ENCODE data around the gene PYGB. TPM values are rescaled to one million over a fixed set of nuclear protein-coding genes. Genes with fewer than 3 reads are reported as not detected.
"Not testable (repeated sequence)": the region's sequence is repeated elsewhere in the genome, so short reads cannot be mapped to it uniquely, and the experiment has no call there.

Gene PYGB
- total RNA-seq, 1 donor from 2014 or later, result 167 TPM

- H3K4me3 ChIP-seq (ENCODE audit: low read depth, low read length), result no peak overlapping the region
- H3K36me3 ChIP-seq (ENCODE audit: control insufficient read depth, insufficient read depth, low read length), result no peaks in the 10 kb centered on the region
- TF ChIP-seq CTCF (IDR thresholded peaks at IDR 0.05; ENCODE audit: insufficient read depth, low read length, poor library complexity, severe bottlenecking), result no peak
- no peak for DNase-seq (ENCODE audit: low read depth)
- H3K27me3 ChIP-seq (ENCODE audit: control insufficient read depth, insufficient read depth, low read length), result no peaks in the 10 kb centered on the region
Observed at GRCh38 chr20:25328954-25329498, 81.1 kb downstream of the PYGB start.

GRCh38 chr20:25334972-25335371, 87.1 kb downstream of the PYGB start:
- not testable (repeated sequence) for H3K4me3 ChIP-seq (ENCODE audit: low read depth, low read length); H3K27me3 ChIP-seq (ENCODE audit: control insufficient read depth, insufficient read depth, low read length); H3K36me3 ChIP-seq (ENCODE audit: control insufficient read depth, insufficient read depth, low read length); DNase-seq (ENCODE audit: low read depth)

GRCh38 chr20:25336561-25337422, 88.9 kb downstream of the PYGB start:
- no peak for TF ChIP-seq CTCF (IDR thresholded peaks at IDR 0.05; ENCODE audit: insufficient read depth, low read length, poor library complexity, severe bottlenecking)
- no peak for DNase-seq (ENCODE audit: low read depth)
- no peak overlapping the region for H3K4me3 ChIP-seq (ENCODE audit: low read depth, low read length)
- no peaks in the 10 kb centered on the region for H3K36me3 ChIP-seq (ENCODE audit: control insufficient read depth, insufficient read depth, low read length)
- H3K27me3 ChIP-seq (ENCODE audit: control insufficient read depth, insufficient read depth, low read length), result no peaks in the 10 kb centered on the region

GRCh38 chr20:25338112-25339023, 90.5 kb downstream of the PYGB start:
- H3K36me3 ChIP-seq (ENCODE audit: control insufficient read depth, insufficient read depth, low read length), result no peaks in the 10 kb centered on the region
- H3K4me3 ChIP-seq (ENCODE audit: low read depth, low read length), result no peak overlapping the region
- DNase-seq (ENCODE audit: low read depth), result no peak
- H3K27me3 ChIP-seq (ENCODE audit: control insufficient read depth, insufficient read depth, low read length), result no peaks in the 10 kb centered on the region
- TF ChIP-seq CTCF (IDR thresholded peaks at IDR 0.05; ENCODE audit: insufficient read depth, low read length, poor library complexity, severe bottlenecking), result no peak

GRCh38 chr20:25339608-25340007, 91.7 kb downstream of the PYGB start:
- DNase-seq (ENCODE audit: low read depth), result no peak
- H3K36me3 ChIP-seq (ENCODE audit: control insufficient read depth, insufficient read depth, low read length), result no peaks in the 10 kb centered on the region
- no peak for TF ChIP-seq CTCF (IDR thresholded peaks at IDR 0.05; ENCODE audit: insufficient read depth, low read length, poor library complexity, severe bottlenecking)
- no peak overlapping the region for H3K4me3 ChIP-seq (ENCODE audit: low read depth, low read length)
- H3K27me3 ChIP-seq (ENCODE audit: control insufficient read depth, insufficient read depth, low read length), result no peaks in the 10 kb centered on the region

GRCh38 chr20:25340380-25340779, 92.5 kb downstream of the PYGB start:
- TF ChIP-seq CTCF (IDR thresholded peaks at IDR 0.05; ENCODE audit: insufficient read depth, low read length, poor library complexity, severe bottlenecking), result no peak
- no peak for DNase-seq (ENCODE audit: low read depth)
- H3K27me3 ChIP-seq (ENCODE audit: control insufficient read depth, insufficient read depth, low read length), result no peaks in the 10 kb centered on the region
- H3K36me3 ChIP-seq (ENCODE audit: control insufficient read depth, insufficient read depth, low read length), result no peaks in the 10 kb centered on the region
- no peak overlapping the region for H3K4me3 ChIP-seq (ENCODE audit: low read depth, low read length)
